Astrocyte (in vitro differentiated cells and primary cell): ENCODE results near the gene OR5D14. TPM values are rescaled to one million over a fixed set of nuclear protein-coding genes. Genes with fewer than 3 reads are reported as not detected.

Experiments used
- DNase-seq: peaks from one replicate; pipeline ENCODE4 v3.0.0-alpha.2; 2010; ENCODE audit warnings: low read depth
- FAIRE-seq: peaks from 2 replicates; lab custom pipeline; 2011; peaks lifted over from hg19 to GRCh38; lab: Jason Lieb, UNC
- H2AFZ ChIP-seq: 2 replicates; pipeline ENCODE4 v1.6.0; 2012; ENCODE audit warnings: low read depth, low read length, inconsistent platforms
- H3K27ac ChIP-seq: 2 replicates; pipeline ENCODE4 v1.5.1; 2011; ENCODE audit warnings: low read depth, low read length, inconsistent platforms
- H3K27me3 ChIP-seq: 2 replicates; pipeline ENCODE4 v1.6.0; 2011; ENCODE audit warnings: low read length, inconsistent platforms; ENCODE audit not compliant: insufficient read depth
- H3K36me3 ChIP-seq: 2 replicates; pipeline ENCODE4 v1.5.1; 2011; ENCODE audit warnings: low read length, inconsistent platforms; ENCODE audit not compliant: insufficient read depth
- H3K4me1 ChIP-seq: 2 replicates; pipeline ENCODE4 v1.5.1; 2011; ENCODE audit warnings: low read length, inconsistent platforms; ENCODE audit not compliant: insufficient read depth
- H3K4me2 ChIP-seq: 2 replicates; pipeline ENCODE4 v1.6.0; 2012; ENCODE audit warnings: low read length, inconsistent platforms
- H3K4me3 ChIP-seq: 2 replicates; pipeline ENCODE4 v1.5.1; 2011; ENCODE audit warnings: low read depth, mild to moderate bottlenecking, low read length, inconsistent platforms; ENCODE audit not compliant: insufficient read depth
- H3K79me2 ChIP-seq: 2 replicates; pipeline ENCODE4 v1.6.0; 2012; ENCODE audit warnings: mild to moderate bottlenecking, low read length, inconsistent platforms; ENCODE audit not compliant: insufficient read depth
- H3K9ac ChIP-seq: 2 replicates; pipeline ENCODE4 v1.6.0; 2012; ENCODE audit warnings: mild to moderate bottlenecking, low read length, inconsistent platforms
- H3K9me3 ChIP-seq: 2 replicates; pipeline ENCODE4 v1.5.1; 2012; ENCODE audit warnings: low read depth, mild to moderate bottlenecking, low read length, inconsistent platforms; ENCODE audit not compliant: insufficient read depth
- H4K20me1 ChIP-seq: 2 replicates; pipeline ENCODE4 v1.6.0; 2012; ENCODE audit warnings: low read length, inconsistent platforms; ENCODE audit not compliant: insufficient read depth
- H3K27ac Mint-ChIP-seq: one replicate; pipeline ENCODE4 v1.8.0; 2021; ENCODE audit warnings: mild to moderate bottlenecking, mixed read lengths; ENCODE audit not compliant: unreplicated experiment
- H3K27me3 Mint-ChIP-seq: one replicate; pipeline ENCODE4 v1.8.0; 2021; ENCODE audit warnings: low read depth, mixed read lengths; ENCODE audit not compliant: unreplicated experiment
- H3K36me3 Mint-ChIP-seq: one replicate; pipeline ENCODE4 v1.8.0; 2021; ENCODE audit warnings: low read depth, mixed read lengths; ENCODE audit not compliant: unreplicated experiment
- H3K4me1 Mint-ChIP-seq: one replicate; pipeline ENCODE4 v1.8.0; 2021; ENCODE audit warnings: low read depth, mixed read lengths; ENCODE audit not compliant: unreplicated experiment
- H3K4me3 Mint-ChIP-seq: one replicate; pipeline ENCODE4 v1.8.0; 2021; ENCODE audit warnings: mild to moderate bottlenecking, moderate library complexity, mixed read lengths; ENCODE audit not compliant: unreplicated experiment
- H3K9me3 Mint-ChIP-seq: one replicate; pipeline ENCODE4 v1.8.0; 2021; ENCODE audit warnings: mild to moderate bottlenecking, mixed read lengths; ENCODE audit not compliant: unreplicated experiment
- EZH2 ChIP-seq: IDR thresholded peaks from 2 replicates; pipeline ENCODE4 v1.6.1; 2012; ENCODE audit warnings: mild to moderate bottlenecking, low read length, inconsistent platforms; ENCODE audit not compliant: insufficient read depth
- total RNA-seq: library from RNA; stranded (reverse); gene quantifications from 2 replicates; pipeline ENCODE4 v1.2.1, GENCODE V29; 2021
- TF ChIP-seq, protein P1 (sequence below): IDR thresholded peaks from 2 replicates; pipeline ENCODE4 v1.5.1; 2011; ENCODE audit warnings: low read depth, mild to moderate bottlenecking, inconsistent platforms, low read length, moderate library complexity; ENCODE audit not compliant: insufficient read depth

Gene OR5D14
- total RNA-seq, 1 donor from 2014 or later = not detected

DNA sequence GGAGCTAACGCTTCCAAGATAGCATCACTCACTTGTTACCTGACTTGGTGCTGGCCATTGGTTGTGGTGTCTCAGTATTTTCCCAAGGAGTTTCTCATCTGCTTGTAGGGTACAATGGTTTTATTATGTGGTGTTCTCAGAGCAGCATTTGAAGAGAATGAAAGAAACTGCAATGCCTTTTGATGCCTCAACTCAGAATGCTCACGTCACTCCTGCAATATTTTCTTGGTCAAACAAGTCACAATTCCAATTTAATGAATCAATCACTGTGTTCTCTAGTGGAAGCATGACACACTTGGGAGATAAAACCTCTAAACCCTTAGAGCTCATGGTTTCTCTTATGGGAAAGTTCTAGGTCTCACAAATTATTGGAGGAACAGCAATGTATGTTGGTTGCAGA, 2.0 kb upstream of the OR5D14 start:
- H3K9ac ChIP-seq = no peak overlapping the region
- H3K9me3 ChIP-seq = no peaks in the 10 kb centered on the region
- no peak overlapping the region for H3K4me2 ChIP-seq
- no peaks in the 10 kb centered on the region for H3K27me3 ChIP-seq
- no peak overlapping the region for H2AFZ ChIP-seq
- no peaks in the 10 kb centered on the region for H3K79me2 ChIP-seq
- TF ChIP-seq, protein P1, sequence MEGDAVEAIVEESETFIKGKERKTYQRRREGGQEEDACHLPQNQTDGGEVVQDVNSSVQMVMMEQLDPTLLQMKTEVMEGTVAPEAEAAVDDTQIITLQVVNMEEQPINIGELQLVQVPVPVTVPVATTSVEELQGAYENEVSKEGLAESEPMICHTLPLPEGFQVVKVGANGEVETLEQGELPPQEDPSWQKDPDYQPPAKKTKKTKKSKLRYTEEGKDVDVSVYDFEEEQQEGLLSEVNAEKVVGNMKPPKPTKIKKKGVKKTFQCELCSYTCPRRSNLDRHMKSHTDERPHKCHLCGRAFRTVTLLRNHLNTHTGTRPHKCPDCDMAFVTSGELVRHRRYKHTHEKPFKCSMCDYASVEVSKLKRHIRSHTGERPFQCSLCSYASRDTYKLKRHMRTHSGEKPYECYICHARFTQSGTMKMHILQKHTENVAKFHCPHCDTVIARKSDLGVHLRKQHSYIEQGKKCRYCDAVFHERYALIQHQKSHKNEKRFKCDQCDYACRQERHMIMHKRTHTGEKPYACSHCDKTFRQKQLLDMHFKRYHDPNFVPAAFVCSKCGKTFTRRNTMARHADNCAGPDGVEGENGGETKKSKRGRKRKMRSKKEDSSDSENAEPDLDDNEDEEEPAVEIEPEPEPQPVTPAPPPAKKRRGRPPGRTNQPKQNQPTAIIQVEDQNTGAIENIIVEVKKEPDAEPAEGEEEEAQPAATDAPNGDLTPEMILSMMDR = no peak
- no peak for TF ChIP-seq EZH2
- Mint-ChIP-seq H3K36me3 (no peaks in the 10 kb centered on the region), H3K27ac (no peak overlapping the region), H3K4me1 (no peaks in the 10 kb centered on the region), H3K9me3 (no peaks in the 10 kb centered on the region), H3K27me3 (no peaks in the 10 kb centered on the region), H3K4me3 (no peak overlapping the region)
- no peaks in the 10 kb centered on the region for H4K20me1 ChIP-seq
- no peak overlapping the region for H3K4me3 ChIP-seq
- H3K36me3 ChIP-seq = no peaks in the 10 kb centered on the region
- DNase-seq (no peak), FAIRE-seq (no peak)
- H3K4me1 ChIP-seq = no peaks in the 10 kb centered on the region
- H3K27ac ChIP-seq = no peak overlapping the region

DNA sequence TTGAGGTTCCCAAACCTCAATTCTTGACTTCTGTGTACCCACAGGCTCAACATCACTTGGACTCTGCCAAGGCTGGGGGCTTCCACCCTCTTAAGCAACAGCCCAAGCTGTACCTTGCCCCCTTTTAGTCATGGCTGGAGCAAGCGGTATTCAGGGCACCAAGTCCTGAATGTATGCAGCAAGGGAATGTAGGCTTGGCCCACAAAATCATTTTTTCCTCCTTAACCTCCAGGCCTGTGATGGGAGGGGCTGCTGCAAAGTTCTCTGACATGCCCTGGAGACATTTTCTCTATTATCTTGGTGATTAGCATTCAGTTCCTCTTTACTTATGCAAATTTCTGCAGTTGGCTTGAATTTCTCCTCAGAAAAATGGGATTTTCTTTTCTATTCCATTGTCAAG, 10.9 kb downstream of the OR5D14 start:
- peaks cover 7% of the 10 kb centered on the region for H3K9me3 ChIP-seq

DNA sequence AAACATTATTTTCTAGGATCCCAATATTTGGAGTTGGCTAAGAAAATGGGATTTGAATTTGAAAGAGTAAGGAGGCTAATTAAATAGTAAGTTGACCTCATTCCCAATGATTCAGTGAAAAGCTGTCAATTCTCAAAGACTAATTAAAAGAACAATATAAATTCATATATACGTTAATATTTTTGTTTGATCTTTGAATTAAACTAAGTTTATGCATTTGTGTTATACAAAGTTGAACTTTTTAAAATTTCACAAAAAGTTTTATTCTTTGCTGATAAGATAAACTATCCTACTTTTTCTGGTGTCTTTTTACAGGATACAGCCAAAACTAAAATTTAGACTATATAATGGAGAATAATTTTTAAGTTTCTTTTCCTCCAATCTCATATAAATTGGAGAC, 15.7 kb downstream of the OR5D14 start, which contains the start of gene OR5L1:
Gene OR5L1 (plus strand): TSS at position 301 of the 400 bp plus-strand sequence. CDS start 100 bp downstream, outside the sequence.
- H3K4me3 Mint-ChIP-seq = no peak within 1 kb of the TSS
- H3K27ac Mint-ChIP-seq = no peak within 1 kb of the TSS
- Histone ChIP-seq H3K9me3 (peaks cover 2% of the 10 kb centered on the region), H3K4me3 (no peak within 1 kb of the TSS), H2AFZ (no peak within 1 kb of the TSS), H3K9ac (no peak within 1 kb of the TSS), H4K20me1 (no peaks in the 10 kb centered on the region), H3K27me3 (no peaks in the 10 kb centered on the region), H3K4me2 (no peak within 1 kb of the TSS), H3K27ac (no peak within 1 kb of the TSS), H3K79me2 (no peaks in the 10 kb centered on the region), H3K36me3 (no peaks in the 10 kb centered on the region), H3K4me1 (no peaks in the 10 kb centered on the region)
- DNase-seq (no peak), FAIRE-seq (no peak)
- no peaks in the 10 kb centered on the region for H3K4me1 Mint-ChIP-seq
- TF ChIP-seq, protein P1 = no peak
- TF ChIP-seq EZH2 = no peak
- H3K27me3 Mint-ChIP-seq = no peaks in the 10 kb centered on the region
- no peaks in the 10 kb centered on the region for H3K36me3 Mint-ChIP-seq
- peaks cover 14% of the 10 kb centered on the region for H3K9me3 Mint-ChIP-seq

More for the DNA sequence above, 10.9 kb downstream of the OR5D14 start:
- no peak for TF ChIP-seq EZH2
- TF ChIP-seq, protein P1 = no peak
- H3K9me3 Mint-ChIP-seq = peaks cover 14% of the 10 kb centered on the region
- no peaks in the 10 kb centered on the region for H3K27me3 ChIP-seq
- no peak overlapping the region for H3K27ac Mint-ChIP-seq
- no peaks in the 10 kb centered on the region for H3K36me3 Mint-ChIP-seq
- H3K27me3 Mint-ChIP-seq = no peaks in the 10 kb centered on the region
- H3K4me3 Mint-ChIP-seq = no peak overlapping the region
- no peak overlapping the region for H2AFZ ChIP-seq
- H3K79me2 ChIP-seq = no peaks in the 10 kb centered on the region
- H3K4me2 ChIP-seq = no peak overlapping the region
- H3K9ac ChIP-seq = no peak overlapping the region
- FAIRE-seq = no peak
- H3K4me3 ChIP-seq = no peak overlapping the region
- H3K27ac ChIP-seq = no peak overlapping the region
- DNase-seq = no peak
- H3K36me3 ChIP-seq = no peaks in the 10 kb centered on the region
- H4K20me1 ChIP-seq = no peaks in the 10 kb centered on the region
- H3K4me1 ChIP-seq = no peaks in the 10 kb centered on the region
- no peaks in the 10 kb centered on the region for H3K4me1 Mint-ChIP-seq
